ENCODE data around the gene ITPR1.

GRCh38 chr3:4795905-4796304, 302.8 kb downstream of the ITPR1 start:
- TF ChIP-seq CTCF (IDR thresholded peaks at IDR 0.05): no peak
- TF ChIP-seq TCF7L2 (IDR thresholded peaks at IDR 0.05; ENCODE audit: low read depth, low read length): no peak

Measured in Panc1 (cell line).